ENCODE data around the gene CSTPP1.

The CSTPP1 gene, protein sequence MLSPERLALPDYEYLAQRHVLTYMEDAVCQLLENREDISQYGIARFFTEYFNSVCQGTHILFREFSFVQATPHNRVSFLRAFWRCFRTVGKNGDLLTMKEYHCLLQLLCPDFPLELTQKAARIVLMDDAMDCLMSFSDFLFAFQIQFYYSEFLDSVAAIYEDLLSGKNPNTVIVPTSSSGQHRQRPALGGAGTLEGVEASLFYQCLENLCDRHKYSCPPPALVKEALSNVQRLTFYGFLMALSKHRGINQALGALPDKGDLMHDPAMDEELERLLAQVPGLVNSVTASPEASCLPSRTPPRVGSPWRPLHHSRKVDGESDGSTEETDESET
- total RNA-seq = 7.5 to 13.3 (median 11.6) reads per million in 3 experiments

DNA sequence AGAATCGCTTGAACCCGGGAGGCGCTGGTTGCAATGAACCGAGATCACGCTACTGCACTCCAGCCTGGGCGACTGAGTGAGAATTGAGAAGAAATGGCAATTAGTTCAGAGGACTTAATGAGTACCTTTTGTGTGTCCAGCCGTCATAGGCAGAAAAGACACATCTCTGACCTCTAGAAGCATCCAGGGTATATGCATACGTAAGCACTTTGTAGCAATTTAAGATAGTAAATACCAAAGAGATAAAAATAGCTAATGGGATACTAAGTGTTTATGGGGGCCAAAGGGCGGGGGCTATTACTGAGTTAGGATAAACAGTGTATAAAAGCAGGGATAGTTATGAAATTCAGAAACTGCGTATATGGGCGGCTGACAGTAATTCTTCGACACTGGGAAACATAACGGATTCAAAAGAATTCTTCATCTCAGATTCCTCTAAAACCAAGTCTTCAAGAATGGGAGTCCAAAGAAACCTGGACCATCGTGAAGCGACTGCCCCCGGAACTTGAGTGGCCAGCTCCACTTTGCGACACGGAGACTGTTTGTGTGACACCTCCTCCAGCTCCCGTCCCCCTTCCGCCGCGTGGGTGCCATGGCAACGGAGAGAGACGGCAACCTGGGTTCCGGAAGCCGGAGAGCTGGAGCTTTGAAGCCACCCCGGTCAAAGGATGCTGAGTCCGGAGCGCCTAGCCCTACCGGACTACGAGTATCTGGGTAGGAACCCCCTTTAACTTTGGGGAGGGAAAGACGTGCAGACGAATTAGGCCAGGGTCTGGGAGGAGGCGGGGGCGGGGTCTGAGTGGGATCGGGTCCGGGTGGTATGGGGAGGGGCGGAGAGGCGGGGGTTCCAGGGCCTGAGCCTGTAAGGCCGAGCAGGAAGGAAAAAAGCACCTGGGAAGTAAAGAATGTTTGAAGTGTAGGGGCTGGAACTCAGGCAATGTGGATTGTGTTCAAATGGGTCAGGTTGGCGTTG lies at the start of gene CSTPP1:
Gene CSTPP1 (plus strand): TSS at position 624 of the 973 bp plus-strand sequence. CDS start 45 bp downstream, at position 669.
- peak; percentile 84 for DNase-seq

DNA sequence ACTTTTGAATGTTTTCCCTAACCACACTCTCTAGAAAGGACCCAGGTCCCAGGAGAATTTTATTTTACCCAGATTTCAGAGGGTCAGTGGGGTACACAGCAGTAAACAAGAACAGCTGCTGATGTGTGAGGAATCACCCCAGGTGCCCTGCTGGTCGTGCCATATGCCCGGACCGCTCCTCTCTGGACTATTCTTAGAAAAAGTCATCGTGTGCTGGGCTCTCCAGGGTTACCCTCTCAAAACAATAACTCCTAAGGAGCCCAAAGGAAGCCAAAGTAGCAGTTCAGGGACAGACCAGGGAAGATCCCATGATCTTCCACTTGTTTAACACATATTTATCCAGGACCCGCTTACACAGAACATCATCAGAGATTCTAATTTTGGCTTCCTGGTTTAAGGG lies 47.9 kb upstream of the CSTPP1 start:
- no peak for DNase-seq

DNA sequence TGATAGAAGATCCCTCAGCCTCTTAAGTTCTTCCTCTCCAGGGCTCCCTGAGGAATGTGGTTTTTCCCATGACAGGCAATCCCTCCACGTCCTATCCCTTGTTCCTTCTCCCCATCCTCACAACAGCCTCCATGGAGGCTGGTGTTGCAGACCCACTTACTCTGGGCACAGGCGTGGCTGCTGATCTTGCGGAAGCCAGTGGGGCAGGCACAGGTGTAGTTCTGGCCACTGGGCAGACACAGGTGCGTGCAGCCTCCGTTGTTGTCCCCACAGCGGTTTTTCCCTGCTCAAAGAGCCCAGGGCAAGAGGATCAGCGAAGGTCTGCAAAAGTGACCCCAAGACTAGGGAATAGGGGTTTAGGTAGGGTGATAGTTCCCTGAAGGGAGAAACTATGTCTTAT lies 47.3 kb upstream of the CSTPP1 start:
- DNase-seq = no peak

DNA sequence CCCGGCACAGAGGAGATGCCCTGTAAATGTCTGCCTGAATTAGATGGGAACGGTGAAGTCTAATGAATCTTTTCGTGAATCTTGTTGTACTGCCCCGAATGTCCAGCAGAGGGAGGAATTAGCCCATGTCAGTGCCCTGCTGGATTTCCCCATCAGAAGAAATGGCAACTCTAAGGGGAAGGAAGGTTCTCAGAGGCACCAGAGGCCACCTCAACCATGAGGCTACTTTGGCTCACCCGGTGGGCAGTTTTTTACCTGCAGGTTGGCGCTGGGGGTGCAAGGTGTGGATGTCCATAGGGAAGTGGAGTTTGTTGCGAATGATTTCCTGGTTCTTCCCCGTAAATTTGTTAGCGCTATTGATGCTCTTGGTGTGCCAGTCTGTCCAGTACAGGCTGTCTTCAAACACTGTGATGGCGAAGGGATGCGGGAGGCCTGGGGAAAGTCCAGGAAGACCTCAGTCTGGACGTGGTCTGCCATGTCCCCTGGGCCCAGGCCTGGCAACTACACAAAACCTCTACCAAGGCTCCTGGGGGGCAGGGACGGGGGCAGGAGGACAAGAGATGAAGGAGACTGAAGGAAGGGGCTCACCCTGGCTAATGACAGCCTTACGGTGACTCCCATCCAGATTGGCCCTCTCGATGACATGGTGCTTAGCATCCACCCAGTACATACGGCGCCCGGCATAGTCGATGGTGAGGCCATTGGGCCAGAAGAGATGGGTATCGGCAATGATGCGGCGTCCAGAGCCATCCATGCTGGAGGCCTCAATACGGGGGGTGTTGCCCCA lies 46.7 kb upstream of the CSTPP1 start:
- DNase-seq = peak; percentile 61

DNA sequence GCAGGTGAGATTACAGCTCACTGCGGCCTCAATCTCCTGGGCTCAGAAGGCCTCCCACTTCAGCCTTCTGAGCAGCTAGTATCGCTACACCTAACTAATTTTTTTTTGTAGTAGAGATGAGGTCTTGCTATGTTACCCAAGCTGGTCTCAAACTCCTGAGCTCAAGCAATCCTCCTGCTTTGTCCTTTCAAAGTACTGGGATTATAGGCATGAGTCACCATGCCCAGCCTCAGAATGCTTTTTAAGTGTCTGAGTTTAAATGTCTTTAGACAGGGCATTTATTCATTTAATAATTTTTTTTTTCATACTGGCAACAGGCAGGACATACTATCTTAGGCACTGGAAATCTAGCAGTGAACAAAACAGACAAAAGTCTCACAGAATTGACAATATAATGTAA lies 45.9 kb upstream of the CSTPP1 start:
- DNase-seq = no peak

DNA sequence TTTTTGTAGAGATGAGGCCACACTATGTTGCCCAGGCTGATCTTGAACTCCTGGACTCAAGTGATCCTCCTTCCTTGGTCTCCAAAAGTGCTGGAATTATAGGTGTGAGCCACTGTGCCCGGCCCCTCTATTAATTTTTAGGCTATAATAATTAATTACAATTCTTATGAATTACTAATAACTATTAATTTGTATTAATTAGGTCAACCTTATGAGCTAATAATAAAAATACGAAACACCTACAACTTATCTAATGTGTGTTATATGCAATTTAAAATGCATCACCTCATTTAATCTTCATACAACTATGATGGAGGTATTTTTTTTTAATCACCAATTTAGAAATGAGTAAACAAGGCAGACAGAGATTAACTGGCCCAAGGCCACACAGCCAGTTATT lies 44.5 kb upstream of the CSTPP1 start:
- no peak for DNase-seq

DNA sequence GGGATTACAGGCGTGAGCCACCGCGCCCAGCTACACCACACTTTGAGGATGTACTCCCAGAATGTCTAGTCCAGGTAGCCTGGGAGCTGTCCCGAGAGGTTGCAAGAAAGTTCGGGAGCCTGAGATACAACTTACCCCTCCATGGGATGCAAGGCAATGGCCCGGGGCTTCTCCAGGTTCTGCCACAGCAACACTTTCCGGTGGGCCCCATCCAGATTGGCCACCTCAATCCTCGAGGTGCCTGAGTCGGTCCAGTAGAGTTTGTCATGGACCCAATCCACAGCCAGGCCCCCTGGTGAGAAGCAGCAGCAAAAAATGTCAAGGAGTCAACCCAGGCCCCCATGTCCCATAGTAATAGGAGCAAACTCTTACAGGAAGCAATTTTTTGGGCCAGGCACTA lies 43.7 kb upstream of the CSTPP1 start:
- DNase-seq = no peak

DNA sequence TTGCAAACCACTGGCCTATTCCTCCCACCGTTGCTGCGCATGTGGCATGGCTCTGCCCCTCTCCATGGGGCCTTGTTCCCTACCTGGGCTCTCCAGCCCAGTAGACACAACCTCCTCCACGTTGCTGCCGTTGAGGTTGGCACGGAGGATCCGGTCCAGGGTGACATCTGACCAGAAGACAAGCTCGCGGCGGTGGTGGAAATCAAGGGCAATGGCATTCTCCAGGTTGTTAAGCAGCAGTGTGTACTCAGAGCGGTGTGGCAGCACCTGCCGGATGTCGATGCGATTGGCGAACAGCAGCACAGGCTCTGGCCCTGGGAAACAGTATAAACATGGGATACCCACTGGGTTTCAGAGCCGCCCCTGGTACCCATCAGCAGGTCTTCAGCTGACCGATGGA lies 42.1 kb upstream of the CSTPP1 start:
- no peak for DNase-seq

DNA sequence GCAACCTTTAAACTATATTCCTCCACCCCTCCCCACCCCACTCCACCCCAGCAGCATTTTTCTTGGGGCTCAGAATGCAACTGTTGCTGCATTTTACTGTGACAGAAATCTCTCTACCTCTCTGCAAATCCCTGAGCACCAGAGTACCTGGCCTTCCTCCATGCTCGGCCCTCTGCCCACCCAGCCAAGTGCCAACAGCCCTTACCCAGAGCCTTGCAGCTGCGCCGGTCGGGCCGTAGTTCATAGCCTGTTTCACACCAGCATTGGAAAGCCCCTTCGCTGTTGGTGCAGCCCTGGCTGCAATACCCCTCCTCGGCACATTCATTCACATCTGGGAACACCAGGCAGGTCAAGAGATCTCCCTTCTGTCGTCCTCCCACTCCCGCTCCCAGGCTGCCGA lies 41.6 kb upstream of the CSTPP1 start:
- no peak for DNase-seq

DNA sequence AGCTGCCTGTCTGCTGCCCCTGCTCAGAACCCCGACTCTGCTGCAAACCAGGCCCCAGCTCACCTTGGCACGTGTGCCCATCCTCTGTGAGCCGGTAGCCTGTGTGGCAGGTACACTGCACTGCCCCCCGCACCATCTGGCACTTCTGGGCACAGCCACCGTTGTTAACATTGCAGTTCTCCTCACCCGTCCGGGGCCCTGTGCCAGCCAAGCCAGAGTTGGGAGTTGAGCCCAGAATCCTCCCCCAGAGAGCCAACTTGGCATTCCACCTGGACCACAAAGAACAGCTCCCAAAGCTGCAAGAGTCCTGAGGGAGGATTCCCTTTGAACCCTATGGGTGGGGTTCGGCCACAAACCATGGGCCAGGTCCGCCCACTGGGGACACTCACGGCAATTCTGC lies 40.7 kb upstream of the CSTPP1 start:
- no peak for DNase-seq

DNA sequence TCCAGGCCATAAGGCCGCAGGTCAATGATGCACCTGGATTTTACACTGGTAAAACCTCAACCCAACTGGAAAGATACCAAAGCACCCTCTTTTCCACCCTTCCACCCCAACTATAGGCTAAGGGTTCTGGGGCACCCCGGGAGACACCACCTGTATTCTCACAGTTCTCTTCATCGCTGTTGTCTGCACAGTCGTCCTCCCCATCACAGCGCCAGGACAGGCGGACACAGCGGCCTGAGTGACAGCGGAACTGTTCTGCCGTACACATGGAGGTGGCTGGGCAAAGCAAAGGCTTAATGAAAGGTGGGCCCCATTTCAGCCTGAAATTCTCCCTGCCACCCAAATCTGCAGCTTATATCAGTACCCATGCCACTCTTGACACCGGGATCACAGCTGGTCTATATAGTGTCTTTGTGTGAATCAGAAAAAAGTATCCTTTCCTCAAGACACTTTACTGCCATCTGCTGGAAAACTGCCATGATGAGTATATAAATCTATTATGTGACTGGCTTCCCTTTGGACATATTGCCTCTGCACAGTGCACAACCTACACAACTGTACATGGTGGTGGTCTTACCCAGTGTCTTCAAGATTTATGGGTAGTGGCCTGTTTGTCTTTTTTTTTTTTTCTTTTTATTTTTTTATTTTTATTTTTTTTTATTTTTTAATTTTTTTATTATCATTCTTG lies 39.7 kb upstream of the CSTPP1 start:
- no peak for DNase-seq

DNA sequence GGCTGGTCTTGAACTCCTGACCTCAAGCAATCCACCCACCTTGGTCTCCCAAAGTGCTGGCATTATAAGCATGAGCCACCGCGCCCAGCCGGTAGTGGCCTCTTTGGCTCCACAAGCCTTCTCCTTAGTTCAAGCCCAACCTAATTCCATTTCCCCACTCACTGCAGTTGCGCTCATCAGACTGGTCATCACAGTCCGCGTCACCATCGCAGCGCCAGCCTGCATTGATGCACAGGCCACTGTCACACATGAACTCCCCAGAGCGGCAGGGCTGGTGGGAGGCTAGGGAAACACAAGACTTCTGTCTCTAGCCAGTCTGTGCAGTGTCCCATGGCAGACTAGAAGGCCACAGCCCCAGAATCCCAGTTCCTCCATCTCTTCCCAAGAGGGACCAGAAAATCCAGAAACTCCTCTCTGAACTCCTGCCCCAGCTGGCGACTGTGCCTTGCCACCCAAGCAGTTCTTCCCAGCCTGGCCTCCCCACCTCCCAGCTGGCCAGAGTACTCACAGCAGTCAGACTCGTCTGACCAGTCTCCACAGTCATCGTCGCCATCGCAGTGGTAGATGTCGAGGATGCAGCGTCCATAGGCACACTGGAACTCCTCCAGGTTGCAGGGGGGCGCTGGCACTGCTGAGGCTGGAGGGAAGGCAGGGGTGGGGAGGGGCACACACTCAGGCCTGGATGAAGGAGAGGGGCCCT lies 38.0 kb upstream of the CSTPP1 start:
- no peak for DNase-seq

DNA sequence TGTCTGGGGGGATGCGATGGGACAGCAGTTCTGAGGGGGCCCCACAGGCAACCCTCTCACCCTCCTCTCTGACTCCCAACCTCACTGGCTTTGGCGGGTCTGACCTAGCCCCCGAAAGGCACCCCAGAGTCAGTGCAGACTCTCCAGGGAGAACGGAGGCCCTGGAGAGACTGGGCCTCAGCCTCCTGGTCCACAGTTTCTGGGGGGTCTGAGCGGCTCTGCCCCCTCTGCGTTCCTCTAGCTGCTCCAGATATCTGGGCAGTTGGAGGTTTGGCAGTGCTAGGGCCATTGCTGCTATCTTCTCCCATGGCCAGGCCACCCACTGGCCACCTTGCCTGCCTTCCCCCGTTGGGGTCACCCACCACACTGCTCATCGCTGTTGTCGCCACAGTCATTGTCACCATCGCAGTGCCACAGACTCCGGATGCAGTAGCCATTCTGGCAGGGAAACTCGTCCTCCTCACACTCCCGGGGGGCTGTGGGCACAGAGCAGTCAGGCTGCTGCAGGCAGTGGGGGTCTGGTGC lies 37.0 kb upstream of the CSTPP1 start:
- no peak for DNase-seq

DNA sequence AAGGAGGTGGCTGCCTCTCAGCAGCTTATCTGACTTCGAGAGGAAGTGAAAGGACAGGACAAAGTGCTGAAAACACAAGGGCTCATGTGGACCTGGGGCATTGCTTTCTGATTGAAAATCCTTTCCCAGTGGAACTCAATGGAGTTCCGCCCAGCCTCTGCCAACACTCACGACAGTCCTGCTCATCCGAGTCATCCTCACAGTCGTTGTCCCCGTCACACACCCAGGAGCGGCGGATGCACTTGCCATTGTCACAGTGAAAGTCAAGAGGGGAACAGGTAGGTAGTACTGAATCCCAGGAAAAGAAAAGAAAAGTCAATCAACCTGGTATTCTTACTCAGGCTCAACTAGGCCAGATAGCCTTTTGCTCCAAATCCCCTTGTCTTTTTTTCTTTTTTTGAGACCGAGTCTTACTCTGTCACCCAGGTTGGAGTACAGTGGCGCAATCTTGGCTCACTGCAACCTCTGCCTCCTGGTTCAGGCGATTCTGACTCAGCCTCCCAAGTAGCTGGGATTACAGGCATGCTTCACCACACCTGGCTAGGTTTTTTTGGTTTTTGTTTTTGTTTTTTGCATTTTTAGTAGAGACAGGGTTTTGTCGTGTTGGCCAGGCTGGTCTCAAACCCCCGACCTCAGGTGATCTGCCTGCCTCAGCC lies 36.3 kb upstream of the CSTPP1 start:
- DNase-seq = no peak

DNA sequence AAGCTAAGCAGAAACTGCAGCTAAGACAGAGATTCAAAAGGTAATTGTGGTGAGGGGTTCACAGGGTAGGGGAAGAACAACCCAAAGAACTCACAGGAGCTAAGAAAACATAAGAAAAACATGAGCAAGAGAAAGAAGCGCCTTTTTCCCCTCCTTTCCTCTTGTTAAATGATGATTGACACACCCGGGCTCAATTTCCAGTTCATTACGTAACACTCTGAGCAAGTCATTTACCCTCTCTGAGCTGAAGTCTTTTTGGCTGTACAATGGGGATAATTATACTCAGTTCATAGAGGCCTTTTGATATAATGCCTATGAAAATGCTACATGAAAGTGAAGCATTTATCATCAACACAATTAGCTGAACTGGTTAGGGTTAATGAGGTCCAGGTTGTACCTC lies 35.4 kb upstream of the CSTPP1 start:
- no peak for DNase-seq

DNA sequence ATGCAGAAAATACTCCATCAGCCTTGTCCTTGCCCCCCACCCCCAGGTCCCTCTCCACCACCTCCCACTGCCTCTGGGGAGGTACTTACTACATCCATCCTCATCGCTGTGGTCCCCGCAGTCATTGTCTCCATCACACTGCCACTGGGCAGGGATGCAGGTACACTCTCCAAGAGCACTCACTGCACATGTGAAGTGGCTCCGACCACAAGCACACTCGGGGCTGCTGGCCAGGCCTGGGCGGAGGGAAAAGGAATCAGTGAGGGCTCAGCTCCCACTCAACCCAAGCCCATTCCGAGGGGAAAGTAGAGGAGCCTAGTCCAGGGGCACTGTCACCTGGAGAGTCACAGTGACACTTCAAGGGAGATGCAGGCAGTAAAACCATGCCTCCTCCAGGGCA lies 33.9 kb upstream of the CSTPP1 start:
- no peak for DNase-seq

DNA sequence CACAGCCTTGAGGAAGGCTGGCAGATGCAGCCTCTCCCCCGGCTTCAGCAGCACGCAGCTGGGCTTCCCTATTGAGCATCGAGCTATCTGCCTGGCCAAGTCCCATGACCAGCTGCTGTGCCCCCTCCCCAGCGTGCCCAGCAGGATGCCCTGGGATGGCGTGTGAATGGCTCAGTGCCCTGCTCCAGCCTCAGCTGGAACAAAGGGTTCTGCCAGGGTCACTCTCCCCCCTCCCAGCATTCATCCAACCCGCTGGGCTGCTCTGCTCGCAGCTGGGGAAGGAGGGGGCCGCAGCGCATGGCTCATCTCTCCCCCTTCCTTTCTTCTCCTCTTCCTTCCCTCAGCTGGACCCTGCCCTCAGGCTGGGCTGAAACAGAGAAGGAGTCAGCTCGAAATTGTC lies 32.7 kb upstream of the CSTPP1 start:
- no peak for DNase-seq

DNA sequence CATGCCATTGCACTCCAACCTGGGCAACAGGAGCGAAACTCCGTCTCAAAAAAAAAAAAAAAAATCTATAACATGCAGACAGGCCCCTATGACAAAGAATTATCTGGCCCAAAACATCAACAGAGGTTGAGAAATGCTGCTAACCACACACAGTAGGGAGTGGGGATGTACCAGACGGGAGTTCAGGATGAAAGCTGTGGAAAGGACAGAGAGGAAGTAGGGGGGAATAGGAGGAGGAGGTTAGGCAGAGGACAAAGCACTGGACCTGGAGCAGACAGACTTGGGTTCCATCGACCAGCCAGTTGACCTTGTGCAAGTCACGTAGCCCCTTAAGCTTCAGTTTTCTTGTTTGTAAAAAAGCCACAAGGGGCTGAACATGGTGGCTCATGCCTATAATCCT lies 30.8 kb upstream of the CSTPP1 start:
- no peak for DNase-seq

DNA sequence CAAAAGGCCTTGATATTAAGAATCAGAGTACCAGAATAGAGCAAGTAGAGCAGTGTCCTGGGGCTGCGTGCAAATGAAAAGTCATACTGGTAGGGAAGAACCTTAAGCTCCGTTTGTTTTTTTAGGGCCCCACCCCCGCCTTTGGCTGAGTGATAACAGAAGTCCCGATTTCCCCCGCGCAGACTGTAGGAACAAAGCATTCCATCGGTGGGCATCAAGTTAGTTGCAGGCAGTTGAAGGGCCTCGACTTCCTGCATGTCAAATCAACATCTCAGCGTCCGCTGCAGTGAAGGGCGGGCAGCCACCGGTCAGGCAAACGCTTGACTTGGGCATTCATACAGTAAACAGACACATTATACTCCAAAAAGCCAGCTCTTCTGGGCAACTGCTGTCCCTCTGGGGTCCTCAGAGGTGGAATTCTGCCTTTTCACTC lies 29.9 kb upstream of the CSTPP1 start:
- DNase-seq = no peak

DNA sequence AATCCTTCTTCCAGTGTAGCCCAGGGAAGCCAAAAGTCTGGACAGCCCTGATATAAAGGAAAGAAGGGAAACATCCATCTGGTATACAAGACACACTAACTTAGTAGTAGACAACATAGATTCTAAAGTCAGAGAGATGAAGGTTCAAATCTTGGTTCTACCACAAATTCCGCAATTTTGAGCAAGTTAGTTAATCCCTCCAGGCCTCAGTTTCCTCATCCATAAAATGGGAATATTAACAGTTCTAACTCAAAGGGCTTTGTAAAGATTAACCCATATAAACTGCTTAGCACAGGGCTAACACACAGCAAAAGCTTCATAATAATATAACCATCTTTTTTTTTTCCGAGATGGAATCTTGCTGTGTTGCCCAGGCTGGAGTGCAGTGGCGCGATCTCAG lies 29.0 kb upstream of the CSTPP1 start:
- DNase-seq = no peak
